Kidney (tissue), 14 donors: ENCODE data around the gene OR1D2. TPM values are rescaled to one million over a fixed set of nuclear protein-coding genes. Genes with fewer than 3 reads are reported as not detected.
A peak's percentile ranks its signal among the peaks of the same experiment; 100 is the strongest.

Experiments used
- DNase-seq, 5 donors: peaks; one replicate each; pipeline ENCODE4 v3.0.0-alpha.2; 2013 to 2020
- FAIRE-seq: peaks from 2 replicates; lab custom pipeline; 2012; peaks lifted over from hg19 to GRCh38; lab: Jason Lieb, UNC
- H3K27ac ChIP-seq, 2 donors: one replicate each; pipeline ENCODE4 v1.7.0; 2013; ENCODE audit warnings: low read depth in 2 of 2, low read length in 2 of 2, inconsistent platforms in 1 of 2
- H3K27me3 ChIP-seq: one replicate; pipeline ENCODE4 v1.7.1; 2013; ENCODE audit warnings: low read length, inconsistent platforms; ENCODE audit not compliant: control insufficient read depth, insufficient read depth
- H3K36me3 ChIP-seq, 3 donors: one replicate each; pipeline versions ENCODE4 v1.7.0 to v1.7.1; 2013; ENCODE audit warnings: low read length in 3 of 3, control low read depth in 1 of 3, inconsistent platforms in 1 of 3; ENCODE audit not compliant: insufficient read depth in 3 of 3, control insufficient read depth in 2 of 3
- H3K4me1 ChIP-seq, 3 donors: one replicate each; pipeline versions ENCODE4 v1.7.0 to v1.7.1; 2013; ENCODE audit warnings: low read length in 3 of 3, inconsistent platforms in 1 of 3, low read depth in 1 of 3; ENCODE audit not compliant: control insufficient read depth in 2 of 3, insufficient read depth in 2 of 3
- H3K4me3 ChIP-seq, 3 donors: one replicate each; pipeline versions ENCODE4 v1.7.0 to v1.8.1; 2013; ENCODE audit warnings: low read length in 3 of 3, control low read depth in 1 of 3, inconsistent platforms in 1 of 3
- H3K9ac ChIP-seq, 3 donors: one replicate each; pipeline versions ENCODE4 v1.7.0 to v1.7.1; 2013; ENCODE audit warnings: low read length in 3 of 3, control low read depth in 1 of 3, inconsistent platforms in 1 of 3
- H3K9me3 ChIP-seq, 3 donors: one replicate each; pipeline versions ENCODE4 v1.7.0 to v1.7.1; 2013; ENCODE audit warnings: low read length in 3 of 3, control low read depth in 1 of 3, inconsistent platforms in 1 of 3; ENCODE audit not compliant: control insufficient read depth in 2 of 3, insufficient read depth in 1 of 3
- CTCF ChIP-seq: IDR thresholded peaks from 3 replicates; pipeline ENCODE4 v1.5.1; 2012; ENCODE audit warnings: mild to moderate bottlenecking, moderate library complexity, borderline replicate concordance; ENCODE audit not compliant: insufficient read depth; ENCODE audit errors: extremely low read depth
- intact Hi-C: fragments of 100-400 bp; cut with DNase I; formaldehyde crosslinking; loops from one replicate; pipeline ENCODE4 v1.11.1; 2022
- polyA plus RNA-seq: library from polyadenylated mRNA; stranded (reverse); fragments of 350-450 nt; fragmentation: Illumina TruSeq; extraction: RNeasy Lipid Tissue Mini Kit (QIAGEN cat#74804); gene quantifications from one replicate; pipeline ENCODE4 v1.2.3, GENCODE V29; 2014; ENCODE audit warnings: low read depth, low replicate concordance; ENCODE audit not compliant: insufficient read depth
- total RNA-seq: library from RNA; stranded (reverse); fragmentation: NEBNext Ultra II Directional; extraction: Animal tissue kit (Norgen Biotek cat#: 25700); gene quantifications from one replicate; pipeline ENCODE4 v1.2.1, GENCODE V29; 2021
- donor health status: control.
- donor health status: control.
- donor health status: control.
- donor health status: control.
- donor health status: control.
- donor health status: DM: yes; HTN: yes; CAD: no.
- donor health status: Normal renal cell carcinoma (clear cell type).

The OR1D2 gene
- total and polyA plus RNA-seq, 2 donors from 2014 or later: not detected

DNA sequence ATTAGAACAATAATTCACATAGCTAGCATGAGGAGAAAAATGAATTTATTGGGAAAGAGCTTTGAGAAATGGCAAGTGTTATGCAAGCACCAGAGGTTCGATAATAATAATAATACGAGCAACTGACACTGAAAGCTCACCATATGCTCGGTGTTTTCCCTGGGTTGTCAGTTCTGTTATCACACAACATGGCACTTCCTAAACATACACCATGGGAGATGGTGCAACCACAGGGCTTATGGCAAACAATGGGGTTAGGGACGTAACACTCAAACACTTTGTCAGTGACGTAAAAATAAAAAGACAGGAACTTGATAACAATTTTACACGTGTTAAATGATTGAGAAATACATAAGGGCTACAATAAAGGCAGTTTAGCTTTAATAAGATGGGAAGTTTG, 64.5 kb downstream of the OR1D2 start:
- Histone ChIP-seq H3K27me3 (no peaks in the 10 kb centered on the region), H3K36me3 (no peaks in the 10 kb centered on the region), H3K27ac (no peak overlapping the region), H3K4me1 (no peaks in the 10 kb centered on the region), H3K9me3 (peaks cover 0 to 13% (median 0%) of the 10 kb centered on the region in 3 donors), H3K4me3 (no peak overlapping the region), H3K9ac (no peak overlapping the region)
- intact Hi-C loops: no loop called here
- TF ChIP-seq CTCF: no peak
- FAIRE-seq (no peak), DNase-seq (no peak)

GRCh38 chr17:3038941-3039340, 65.3 kb downstream of the OR1D2 start:
- intact Hi-C loops: no loop called here
- DNase-seq (peak in 4 of 5 donors; percentile 46 to 69 (median 54)), FAIRE-seq (no peak)
- Histone ChIP-seq H3K9ac (no peak overlapping the region), H3K4me3 (no peak overlapping the region), H3K4me1 (no peaks in the 10 kb centered on the region), H3K9me3 (peaks cover 0 to 5% (median 0%) of the 10 kb centered on the region in 3 donors), H3K27ac (no peak overlapping the region), H3K36me3 (no peaks in the 10 kb centered on the region), H3K27me3 (no peaks in the 10 kb centered on the region)
- TF ChIP-seq CTCF: no peak

Other genes starting within 250 kb of the OR1D2 start
- not detected for gene OR1D5, start 40.8 kb downstream of the OR1D2 start, total RNA-seq
- gene OR1D5, start 40.8 kb downstream of the OR1D2 start, polyA plus RNA-seq: not detected
- not detected for gene OR1G1, start 23.1 kb upstream of the OR1D2 start, total RNA-seq
- not detected for gene OR1G1, start 23.1 kb upstream of the OR1D2 start, polyA plus RNA-seq
- gene OR1A2, start 93.1 kb upstream of the OR1D2 start, total RNA-seq: not detected
- not detected for gene OR1A2, start 93.1 kb upstream of the OR1D2 start, polyA plus RNA-seq
- not detected for gene OR1A1, start 103.2 kb upstream of the OR1D2 start, total RNA-seq
- gene OR1A1, start 103.2 kb upstream of the OR1D2 start, polyA plus RNA-seq: not detected
- gene OR3A1, start 193.9 kb upstream of the OR1D2 start, total RNA-seq: not detected
- not detected for gene OR3A1, start 193.9 kb upstream of the OR1D2 start, polyA plus RNA-seq